ENCODE data around the gene DCLRE1C. TPM values are rescaled to one million over a fixed set of nuclear protein-coding genes. Genes with fewer than 3 reads are reported as not detected.
"Not testable (repeated sequence)": the region's sequence is repeated elsewhere in the genome, so short reads cannot be mapped to it uniquely, and the experiment has no call there.

DCLRE1C gene
- total RNA-seq, result 5.4 and 8.2 TPM in 2 replicates

DNA sequence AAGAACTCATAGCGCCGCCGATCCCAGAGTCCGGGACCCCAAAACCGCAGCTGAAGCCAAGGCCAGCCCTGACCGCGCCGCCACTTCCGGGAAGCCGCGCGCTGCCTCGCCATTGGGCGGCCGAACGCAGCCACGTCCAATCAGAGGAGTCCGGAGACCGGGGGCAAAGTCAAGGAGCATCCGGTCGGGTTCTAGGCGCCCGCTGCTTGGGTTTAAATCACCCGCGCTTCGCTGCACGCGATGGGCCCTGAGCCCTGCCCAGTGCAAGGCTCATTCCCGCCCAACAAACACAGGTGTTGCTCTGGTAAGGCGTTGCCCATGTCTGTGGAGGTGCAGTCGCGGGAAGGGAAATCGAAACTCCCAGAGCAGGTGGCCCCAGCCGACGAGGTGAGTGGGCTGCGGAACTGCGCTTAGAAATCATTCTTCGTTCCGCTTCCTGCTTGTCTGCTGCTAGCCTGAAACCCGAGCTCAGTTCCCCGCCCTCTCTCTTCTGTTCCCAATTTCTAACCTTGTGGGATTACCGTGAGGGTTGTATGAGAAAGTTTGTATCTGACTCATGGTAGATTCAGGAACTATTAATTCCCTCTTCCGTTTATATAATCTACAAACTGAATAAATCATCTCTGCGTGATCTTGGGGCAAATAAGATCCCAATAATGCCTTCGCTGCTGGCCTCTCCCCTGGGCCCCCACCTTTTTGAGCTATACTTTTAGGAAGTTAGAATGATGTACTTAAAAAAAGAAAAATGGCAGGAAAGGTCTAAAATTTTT is at the start of gene DCLRE1C:
DCLRE1C (minus strand) TSS at position 96 of the 770 bp plus-strand sequence; CDS start at position 10, 86 bp downstream.
- H3K4me3 ChIP-seq (ENCODE audit: low read depth, low read length), result peak within 1 kb of the TSS; percentile 73
- DNase-seq (ENCODE audit: low read depth), result no peak
- TF ChIP-seq, protein P1, sequence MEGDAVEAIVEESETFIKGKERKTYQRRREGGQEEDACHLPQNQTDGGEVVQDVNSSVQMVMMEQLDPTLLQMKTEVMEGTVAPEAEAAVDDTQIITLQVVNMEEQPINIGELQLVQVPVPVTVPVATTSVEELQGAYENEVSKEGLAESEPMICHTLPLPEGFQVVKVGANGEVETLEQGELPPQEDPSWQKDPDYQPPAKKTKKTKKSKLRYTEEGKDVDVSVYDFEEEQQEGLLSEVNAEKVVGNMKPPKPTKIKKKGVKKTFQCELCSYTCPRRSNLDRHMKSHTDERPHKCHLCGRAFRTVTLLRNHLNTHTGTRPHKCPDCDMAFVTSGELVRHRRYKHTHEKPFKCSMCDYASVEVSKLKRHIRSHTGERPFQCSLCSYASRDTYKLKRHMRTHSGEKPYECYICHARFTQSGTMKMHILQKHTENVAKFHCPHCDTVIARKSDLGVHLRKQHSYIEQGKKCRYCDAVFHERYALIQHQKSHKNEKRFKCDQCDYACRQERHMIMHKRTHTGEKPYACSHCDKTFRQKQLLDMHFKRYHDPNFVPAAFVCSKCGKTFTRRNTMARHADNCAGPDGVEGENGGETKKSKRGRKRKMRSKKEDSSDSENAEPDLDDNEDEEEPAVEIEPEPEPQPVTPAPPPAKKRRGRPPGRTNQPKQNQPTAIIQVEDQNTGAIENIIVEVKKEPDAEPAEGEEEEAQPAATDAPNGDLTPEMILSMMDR (conservative IDR thresholded peaks at IDR 0.05; ENCODE audit: low read depth, low read length), result no peak

DNA sequence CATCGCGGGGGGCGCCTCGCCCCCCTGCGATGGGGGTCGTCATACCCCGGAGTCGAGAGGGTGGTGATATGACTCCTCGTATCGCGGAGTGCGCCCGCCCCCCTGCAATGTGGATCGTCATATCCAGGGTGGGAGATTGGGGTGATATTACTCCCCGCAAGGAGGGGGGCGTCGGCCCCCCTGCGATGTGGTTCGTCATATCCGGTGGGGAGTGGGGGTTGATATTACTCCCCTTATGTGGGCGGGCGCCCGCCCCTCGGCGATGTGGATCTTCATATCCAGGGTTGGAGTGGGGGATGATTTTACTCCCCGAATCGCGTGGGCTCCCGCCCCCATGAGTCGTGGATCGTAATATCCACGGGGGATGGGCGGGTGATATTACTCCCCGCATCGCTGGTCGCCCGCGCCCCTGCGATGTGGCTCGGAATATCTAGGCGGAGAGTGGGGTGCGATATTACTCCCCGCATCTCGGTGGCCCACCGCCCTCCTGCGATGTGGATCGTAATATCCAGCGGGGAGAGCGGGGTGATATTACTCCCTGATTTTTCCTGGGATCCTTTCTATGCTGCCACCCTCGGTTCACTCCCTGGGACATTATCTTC is 42.2 kb upstream of the DCLRE1C start:
- no peak overlapping the region for H3K4me3 ChIP-seq (ENCODE audit: low read depth, low read length)
- no peak for DNase-seq (ENCODE audit: low read depth)
- TF ChIP-seq, protein P1 (conservative IDR thresholded peaks at IDR 0.05; ENCODE audit: low read depth, low read length), result no peak

DNA sequence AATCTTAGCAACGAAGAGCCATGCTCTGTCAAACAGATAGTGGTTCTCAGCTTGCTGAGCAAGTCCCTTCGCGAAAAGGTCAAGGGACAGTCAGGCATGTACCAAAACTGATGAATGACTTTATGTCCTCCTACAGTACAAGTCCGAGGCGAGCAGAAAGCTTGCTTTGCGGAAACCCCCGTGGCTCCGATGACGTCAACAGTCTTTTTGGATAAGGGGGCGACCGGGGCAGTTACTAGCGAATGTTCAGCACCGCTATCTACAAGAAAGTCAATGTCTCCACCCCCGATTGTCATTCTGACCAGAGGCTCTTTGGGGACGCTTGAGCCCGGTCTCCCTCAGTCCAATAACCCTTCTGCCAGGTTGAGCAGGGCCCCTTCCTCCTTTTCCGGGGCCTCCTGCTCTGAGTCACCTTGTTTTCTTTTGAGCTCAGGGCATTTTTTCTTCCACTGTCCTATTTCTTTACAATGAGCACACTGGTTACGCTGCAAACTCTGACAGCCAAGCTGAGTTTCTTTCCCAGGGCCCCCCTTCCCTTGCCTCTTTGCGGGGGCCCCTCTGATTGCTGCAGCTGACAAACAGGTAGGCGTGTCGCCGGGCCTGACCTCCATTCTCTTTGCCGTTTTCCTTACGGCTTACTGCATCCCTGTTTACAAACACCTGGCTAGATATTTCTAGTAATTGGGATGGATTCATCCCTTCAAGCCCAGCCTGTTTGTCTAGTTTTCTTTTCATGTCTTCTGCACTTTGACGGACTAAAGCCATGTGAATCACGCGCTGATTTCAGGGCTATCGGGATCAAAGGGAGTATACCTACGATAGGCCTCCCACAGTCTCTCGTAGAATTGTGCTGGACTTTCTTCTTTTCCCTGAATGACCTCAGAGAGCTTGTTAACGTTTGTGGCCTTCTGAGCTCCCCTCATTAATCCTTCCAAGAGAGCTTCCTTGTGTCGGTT is 39.9 kb upstream of the DCLRE1C start:
- DNase-seq (ENCODE audit: low read depth); H3K4me3 ChIP-seq (ENCODE audit: low read depth, low read length): not testable (repeated sequence)

DNA sequence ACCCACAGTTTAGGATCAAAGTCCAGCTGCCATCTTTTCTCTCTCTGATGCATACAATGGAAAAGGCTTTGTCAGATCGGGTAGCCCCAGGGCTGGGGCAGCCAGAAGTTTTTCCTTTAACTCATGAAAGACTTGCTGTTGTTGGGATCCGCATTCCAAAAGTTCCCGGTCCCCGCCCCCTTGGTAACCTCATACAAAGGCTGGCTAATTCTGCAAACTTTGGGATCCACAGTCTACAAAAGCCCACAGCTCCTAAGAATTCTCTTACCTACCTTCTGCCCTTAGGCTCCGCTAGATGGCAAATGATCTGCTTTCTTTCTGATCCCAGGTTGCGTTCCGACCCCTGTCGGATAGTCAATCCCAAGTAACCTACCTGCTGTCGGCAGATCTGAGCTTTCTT is 38.4 kb upstream of the DCLRE1C start:
- not testable (repeated sequence) for DNase-seq (ENCODE audit: low read depth)

DNA sequence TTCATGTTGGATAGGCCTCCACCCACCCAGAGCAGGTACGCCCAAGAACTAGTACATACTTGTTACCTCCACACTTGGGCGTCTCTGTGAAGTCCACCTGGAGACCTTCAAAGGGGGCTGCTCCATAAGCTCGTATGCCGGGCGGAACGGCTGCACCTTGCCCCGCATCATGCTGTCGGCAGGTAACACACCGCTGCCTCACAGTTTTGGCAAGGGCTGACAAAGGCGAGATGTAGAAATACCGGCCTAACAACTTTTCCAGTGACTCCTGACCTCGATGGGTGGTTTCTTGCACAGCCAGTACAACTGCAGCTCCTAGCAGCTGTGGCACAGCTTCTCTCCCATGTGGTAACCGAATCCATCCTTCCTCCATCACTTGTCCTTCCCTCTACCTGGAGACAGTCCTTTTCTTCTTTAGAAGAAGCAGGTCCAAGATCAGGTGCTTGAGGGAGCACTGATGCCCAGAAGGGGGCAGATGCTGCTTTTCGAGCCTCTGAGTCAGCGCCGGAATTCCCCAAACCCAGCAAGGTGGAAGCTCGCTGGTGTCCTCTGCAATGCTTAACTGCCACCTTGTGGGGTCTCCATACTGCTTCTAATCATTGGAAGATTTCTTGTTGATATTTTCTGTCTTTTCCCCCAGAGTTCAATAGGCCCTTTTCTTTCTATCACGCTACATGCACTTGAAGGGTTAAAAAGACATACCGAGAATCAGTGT is 37.3 kb upstream of the DCLRE1C start:
- TF ChIP-seq, protein P1 (conservative IDR thresholded peaks at IDR 0.05; ENCODE audit: low read depth, low read length), result peak; percentile 36
- not testable (repeated sequence) for H3K4me3 ChIP-seq (ENCODE audit: low read depth, low read length); DNase-seq (ENCODE audit: low read depth)

More for the DNA sequence above, 38.4 kb upstream of the DCLRE1C start:
- H3K4me3 ChIP-seq (ENCODE audit: low read depth, low read length), result not testable (repeated sequence)

- DNase-seq (ENCODE audit: low read depth); H3K4me3 ChIP-seq (ENCODE audit: low read depth, low read length): not testable (repeated sequence)
Observed at GRCh38 chr10:14989552-14989951, 35.7 kb upstream of the DCLRE1C start.

DNA sequence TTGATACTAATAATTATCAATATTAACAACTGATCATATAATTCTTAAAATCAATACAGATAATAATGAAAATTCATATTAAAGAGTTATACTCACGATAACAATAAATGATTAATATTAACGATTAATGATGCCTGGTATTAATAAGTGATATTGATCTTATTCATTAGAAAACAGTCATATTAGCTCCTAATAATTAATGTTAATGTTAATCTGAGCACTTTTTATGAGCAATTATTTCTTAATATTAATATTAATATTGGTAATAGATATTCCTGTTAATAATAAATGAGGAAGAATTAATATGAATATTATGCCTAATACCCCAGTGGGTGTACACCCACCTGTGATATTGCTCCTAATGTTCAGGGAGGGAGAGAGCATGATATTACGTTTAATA is 28.8 kb upstream of the DCLRE1C start:
- no peak for DNase-seq (ENCODE audit: low read depth)
- TF ChIP-seq, protein P1 (conservative IDR thresholded peaks at IDR 0.05; ENCODE audit: low read depth, low read length), result no peak
- H3K4me3 ChIP-seq (ENCODE audit: low read depth, low read length), result no peak overlapping the region
